IPS DF 6.9 (cell line): ENCODE data around the gene TOX3.

ENCODE experiments used
- DNase-seq: peaks from one replicate; pipeline ENCODE4 v3.0.0-alpha.2; 2013; ENCODE audit warnings: low read depth, low spot score
- H3K27ac ChIP-seq: one replicate; pipeline ENCODE4 v1.5.1; 2013; ENCODE audit warnings: low read length, control low read depth
- H3K27me3 ChIP-seq: 2 replicates; pipeline ENCODE4 v1.6.1; 2013; ENCODE audit warnings: mild to moderate bottlenecking, low read length; ENCODE audit not compliant: control insufficient read depth, insufficient read depth
- H3K36me3 ChIP-seq: 2 replicates; pipeline ENCODE4 v1.6.1; 2013; ENCODE audit warnings: low read length; ENCODE audit not compliant: control insufficient read depth, insufficient read depth
- H3K4me1 ChIP-seq: 2 replicates; pipeline ENCODE4 v1.6.1; 2013; ENCODE audit warnings: low read length; ENCODE audit not compliant: control insufficient read depth, insufficient read depth
- H3K4me3 ChIP-seq: 2 replicates; pipeline ENCODE4 v1.5.1; 2013; ENCODE audit warnings: mild to moderate bottlenecking, low read length
- H3K9me3 ChIP-seq: 2 replicates; pipeline ENCODE4 v1.6.1; 2013; ENCODE audit warnings: low read length, inconsistent platforms; ENCODE audit not compliant: control insufficient read depth, insufficient read depth
- WGBS: extraction: QIAGEN DNeasy Blood & Tissue Kit; methylation state at CpG from one replicate; pipeline ENCODE4 v1.1.7; 2013; ENCODE audit warnings: mixed read lengths, missing lambda C conversion rate; ENCODE audit not compliant: insufficient read length, insufficient coverage; 5-methylcytosine and 5-hydroxymethylcytosine counted together

TOX3 gene

DNA sequence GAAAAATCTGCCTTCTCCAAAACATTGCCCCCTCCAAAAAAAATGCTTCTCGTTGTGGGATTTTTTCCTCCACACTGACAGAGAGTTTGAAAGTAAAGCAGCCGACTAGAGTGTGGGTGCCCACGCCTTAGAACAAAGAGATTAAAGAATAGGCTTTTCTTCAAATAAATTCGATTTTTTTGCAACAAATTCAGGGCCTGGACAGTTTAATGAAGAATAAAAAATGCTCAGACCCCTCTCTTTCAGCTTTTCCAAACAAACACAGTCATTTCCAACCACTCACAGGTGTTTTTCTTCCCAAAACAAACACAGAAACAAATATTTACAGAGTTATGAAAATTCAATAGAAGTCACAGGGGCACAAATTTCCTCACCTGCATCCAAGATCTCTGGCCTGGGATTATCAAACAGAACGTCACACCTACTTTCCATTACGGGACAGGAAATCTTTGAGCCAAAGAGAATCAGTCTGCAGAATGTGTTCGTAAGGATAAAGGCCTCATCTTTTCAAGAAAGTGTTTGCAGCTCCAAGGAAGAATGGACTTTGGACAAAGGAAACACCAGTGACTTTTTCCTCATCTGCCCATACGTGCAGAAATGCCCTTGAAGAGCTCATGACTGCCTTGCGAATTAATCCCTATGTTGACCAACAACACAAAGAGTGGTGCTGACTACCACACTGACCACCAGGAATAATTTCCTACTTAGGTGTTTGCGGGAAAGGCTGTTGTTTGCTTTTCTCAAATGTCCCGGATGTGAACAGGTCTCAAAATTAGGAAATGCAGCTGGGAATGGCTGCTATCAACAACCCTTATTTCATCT lies 31.3 kb upstream of the TOX3 start:
- DNase-seq: no peak
- H3K4me1 ChIP-seq: no peaks in the 10 kb centered on the region
- H3K27ac ChIP-seq: no peak overlapping the region
- H3K4me3 ChIP-seq: no peak overlapping the region
- no peaks in the 10 kb centered on the region for H3K27me3 ChIP-seq
- no peaks in the 10 kb centered on the region for H3K9me3 ChIP-seq
- no CpG with 5 or more reads among the region's 11 CpGs for WGBS
- no peaks in the 10 kb centered on the region for H3K36me3 ChIP-seq

DNA sequence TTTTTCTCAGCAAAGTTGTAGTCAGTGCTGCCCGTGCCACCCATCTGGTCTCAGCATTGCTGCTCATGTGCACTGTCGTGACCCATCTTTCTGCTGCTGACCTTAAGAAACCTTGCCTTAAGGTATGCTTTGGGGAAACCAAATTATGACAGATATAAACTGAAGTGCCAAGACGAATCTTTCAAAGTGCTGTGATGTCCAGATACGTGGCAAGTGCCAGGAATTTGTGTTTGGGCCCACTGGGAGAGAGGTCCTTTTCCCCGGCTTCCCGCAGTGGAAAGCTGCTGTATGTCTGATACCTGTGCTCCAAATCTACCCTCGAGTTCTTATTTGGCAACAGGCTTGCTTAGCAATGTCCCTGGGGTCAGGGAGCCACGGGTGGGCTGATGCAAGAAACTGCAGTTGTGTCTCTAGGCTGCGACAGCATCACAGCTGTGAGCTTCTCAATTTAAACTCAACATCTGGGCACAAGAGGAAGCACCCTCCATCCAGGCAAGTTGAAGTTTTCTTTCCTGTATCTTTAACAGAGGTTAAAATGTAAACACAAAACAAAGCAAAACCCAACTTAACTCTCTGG lies 30.3 kb upstream of the TOX3 start:
- Histone ChIP-seq H3K9me3 (no peaks in the 10 kb centered on the region), H3K27ac (no peak overlapping the region), H3K36me3 (no peaks in the 10 kb centered on the region), H3K4me3 (no peak overlapping the region), H3K27me3 (no peaks in the 10 kb centered on the region), H3K4me1 (no peaks in the 10 kb centered on the region)
- no peak for DNase-seq
- no CpG with 5 or more reads among the region's 9 CpGs for WGBS

DNA sequence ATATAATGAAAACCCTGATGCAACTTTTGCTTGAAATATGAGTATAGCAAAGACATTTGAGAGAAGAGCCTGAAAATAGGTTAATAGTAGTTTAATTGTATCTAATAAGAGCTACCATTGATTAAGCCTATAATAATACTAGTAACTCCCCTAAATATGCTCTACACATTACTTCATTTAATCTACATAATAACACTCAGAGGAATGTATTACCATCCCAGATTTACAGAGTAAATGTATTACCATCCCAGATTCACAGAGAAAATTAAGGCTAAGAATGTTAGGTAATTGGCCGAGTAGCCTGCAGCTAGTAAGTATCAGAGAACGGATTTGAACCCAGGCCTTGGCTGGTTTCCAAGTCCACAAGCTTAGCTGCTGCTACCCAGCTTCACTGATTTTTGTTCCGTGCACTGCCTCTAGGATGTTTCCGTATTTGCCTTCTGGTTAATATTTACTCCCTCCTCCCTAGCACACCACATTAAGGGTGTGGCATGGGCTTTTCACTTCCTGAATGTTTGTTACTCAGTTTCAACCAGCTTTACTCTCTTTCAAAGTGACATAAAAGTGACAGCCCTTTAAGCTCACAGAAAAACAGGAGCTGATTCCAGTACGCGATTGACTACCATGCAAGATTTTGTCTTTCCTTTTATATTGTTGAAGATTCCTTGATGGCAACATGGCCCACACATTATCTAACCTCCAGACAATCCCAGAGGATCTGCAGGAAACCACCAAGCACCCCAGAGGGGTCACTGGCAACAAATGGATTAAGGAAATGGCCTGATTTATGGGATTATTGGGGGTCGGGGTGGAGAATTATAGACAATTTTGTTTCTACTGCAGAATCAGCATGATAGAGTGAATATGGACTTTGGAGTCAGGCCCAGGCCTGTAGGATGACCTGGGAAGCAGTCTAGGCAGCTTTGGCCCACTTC lies 26.7 kb upstream of the TOX3 start:
- H3K36me3 ChIP-seq: no peaks in the 10 kb centered on the region
- H3K4me1 ChIP-seq: no peaks in the 10 kb centered on the region
- no peaks in the 10 kb centered on the region for H3K9me3 ChIP-seq
- H3K27me3 ChIP-seq: no peaks in the 10 kb centered on the region
- WGBS: no CpG with 5 or more reads among the region's 7 CpGs
- no peak for DNase-seq
- H3K27ac ChIP-seq: no peak overlapping the region
- no peak overlapping the region for H3K4me3 ChIP-seq

DNA sequence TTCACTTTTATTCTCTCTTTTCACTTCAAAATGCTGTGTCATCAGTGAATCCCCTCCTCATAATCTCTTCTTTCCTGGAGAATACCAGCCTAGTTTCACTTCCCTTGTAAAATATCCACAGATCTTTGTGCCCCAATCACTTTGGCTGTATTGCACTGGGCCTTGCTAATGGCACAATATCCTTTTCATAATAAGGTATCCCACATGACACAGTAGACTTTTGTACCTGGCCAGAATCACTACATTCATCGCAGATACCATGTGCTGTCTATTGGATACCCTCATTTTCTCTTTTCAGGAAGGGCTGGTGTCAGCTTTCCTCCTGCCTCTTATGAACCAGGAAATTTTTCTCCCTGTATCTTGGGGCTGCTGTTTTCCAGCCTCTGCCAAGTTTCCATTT lies 25.7 kb upstream of the TOX3 start:
- Histone ChIP-seq H3K9me3 (no peaks in the 10 kb centered on the region), H3K27ac (no peak overlapping the region), H3K4me1 (no peaks in the 10 kb centered on the region), H3K27me3 (no peaks in the 10 kb centered on the region), H3K4me3 (no peak overlapping the region), H3K36me3 (no peaks in the 10 kb centered on the region)
- no peak for DNase-seq
- WGBS: no CpG with 5 or more reads among the region's 1 CpG

DNA sequence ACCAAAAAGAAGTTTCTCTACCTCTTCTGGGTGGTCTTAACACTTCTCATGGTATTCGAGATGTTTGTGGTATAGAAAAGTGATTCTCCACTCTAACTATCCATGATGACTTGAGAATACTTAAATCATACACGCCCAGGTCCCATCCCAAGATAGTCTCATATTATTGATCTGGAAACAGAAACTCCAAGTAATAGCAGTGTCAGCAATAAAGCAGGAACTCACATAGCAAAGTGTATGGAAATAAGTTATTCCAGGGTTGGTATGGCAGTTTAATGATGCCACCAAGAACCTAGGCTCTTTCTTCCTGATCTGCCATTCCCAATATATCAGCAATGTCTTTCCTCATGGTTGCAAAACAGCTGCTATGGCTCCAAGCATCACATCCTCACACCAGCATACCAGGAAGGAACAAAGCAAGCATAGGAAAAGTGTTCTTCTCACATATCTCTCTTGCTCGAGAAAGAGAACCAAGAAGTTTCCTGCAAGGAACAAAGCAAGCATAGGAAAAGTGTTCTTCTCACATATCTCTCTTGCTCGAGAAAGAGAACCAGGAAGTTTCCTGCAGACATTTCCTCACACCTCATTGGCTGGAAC lies 23.6 kb upstream of the TOX3 start:
- Histone ChIP-seq H3K9me3 (no peaks in the 10 kb centered on the region), H3K4me3 (no peak overlapping the region), H3K36me3 (no peaks in the 10 kb centered on the region), H3K4me1 (no peaks in the 10 kb centered on the region), H3K27me3 (no peaks in the 10 kb centered on the region), H3K27ac (no peak overlapping the region)
- no CpG with 5 or more reads among the region's 4 CpGs for WGBS
- no peak for DNase-seq

DNA sequence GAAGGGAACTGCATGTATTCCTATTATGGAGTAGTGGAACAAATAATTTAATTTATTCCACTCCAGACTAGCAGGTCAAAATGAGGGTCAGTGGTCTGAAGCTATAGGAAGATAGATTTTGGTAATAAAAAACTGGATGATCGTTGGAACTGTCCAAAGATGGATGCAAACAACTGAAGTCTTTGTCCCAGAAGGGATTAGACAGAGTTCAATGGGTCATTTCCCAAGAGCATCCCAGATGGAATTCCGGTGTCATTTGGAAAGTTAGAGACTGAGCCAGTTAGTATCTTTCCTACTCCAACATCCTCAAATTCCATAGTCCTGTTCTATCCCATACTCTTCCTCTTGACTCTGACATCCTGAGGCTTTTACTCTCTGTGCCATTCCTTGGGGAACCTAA lies 22.8 kb upstream of the TOX3 start:
- no peak overlapping the region for H3K27ac ChIP-seq
- no peak for DNase-seq
- WGBS: no CpG with 5 or more reads among the region's 2 CpGs
- no peaks in the 10 kb centered on the region for H3K36me3 ChIP-seq
- H3K4me1 ChIP-seq: peaks cover 1% of the 10 kb centered on the region; the same call in 1 of the 2 replicates
- H3K27me3 ChIP-seq: no peaks in the 10 kb centered on the region
- H3K9me3 ChIP-seq: no peaks in the 10 kb centered on the region
- no peak overlapping the region for H3K4me3 ChIP-seq

DNA sequence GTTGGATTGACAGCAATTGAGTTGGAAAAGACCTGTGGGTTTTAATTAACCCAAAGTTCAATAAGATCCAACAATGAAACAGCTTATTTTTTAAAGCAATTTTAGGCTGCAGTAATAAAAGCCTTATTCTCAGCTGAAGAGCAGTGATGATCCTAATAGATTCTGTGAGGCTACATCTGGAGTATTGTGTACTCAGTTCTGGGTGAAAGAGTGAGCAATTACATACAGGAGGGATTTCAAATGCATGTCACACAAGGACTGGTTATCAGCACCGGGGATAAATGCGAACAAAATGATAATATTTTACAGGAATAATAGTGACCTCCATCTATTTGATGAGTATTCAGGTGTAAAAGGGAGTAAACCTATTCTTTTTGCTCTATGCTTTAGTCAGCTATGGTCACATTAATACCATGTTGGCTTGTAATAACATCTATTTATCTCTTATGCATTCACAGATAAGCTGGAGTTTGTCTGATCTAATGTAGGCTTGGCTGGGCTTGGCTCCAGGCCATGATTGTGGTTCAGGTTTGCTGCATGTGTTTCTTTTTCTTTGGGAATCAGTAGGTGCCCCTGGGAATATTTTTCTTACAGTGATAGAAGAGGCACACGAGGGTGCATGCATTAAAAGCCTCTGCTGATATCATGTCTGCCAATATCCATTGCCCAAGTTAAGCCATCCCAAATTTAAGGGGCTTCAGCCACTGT lies 22.2 kb upstream of the TOX3 start:
- no peak overlapping the region for H3K4me3 ChIP-seq
- H3K9me3 ChIP-seq: no peaks in the 10 kb centered on the region
- no peak for DNase-seq
- WGBS: no CpG with 5 or more reads among the region's 3 CpGs
- no peaks in the 10 kb centered on the region for H3K36me3 ChIP-seq
- H3K27ac ChIP-seq: no peak overlapping the region
- H3K4me1 ChIP-seq: peaks cover 1% of the 10 kb centered on the region; the same call in 1 of the 2 replicates
- H3K27me3 ChIP-seq: no peaks in the 10 kb centered on the region

DNA sequence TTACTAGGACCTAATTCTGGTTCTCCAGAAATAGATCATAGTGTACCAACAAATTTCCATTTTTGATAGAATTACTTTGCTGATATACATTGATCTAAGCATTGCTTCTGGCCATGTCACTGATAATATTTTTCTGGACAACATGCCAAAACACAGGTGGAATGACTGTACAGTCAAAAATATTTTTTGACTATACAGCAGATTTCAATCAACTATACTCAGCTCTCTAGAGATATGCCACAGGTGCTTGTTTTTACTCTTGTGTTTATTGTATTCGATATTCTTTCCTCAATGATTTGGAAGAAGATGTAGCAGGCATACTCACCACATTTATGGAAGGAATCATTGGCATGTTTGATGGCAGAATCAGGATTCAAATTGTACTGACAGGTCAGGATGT lies 21.6 kb upstream of the TOX3 start:
- Histone ChIP-seq H3K4me3 (no peak overlapping the region), H3K9me3 (no peaks in the 10 kb centered on the region), H3K36me3 (no peaks in the 10 kb centered on the region), H3K27me3 (no peaks in the 10 kb centered on the region), H3K27ac (no peak overlapping the region), H3K4me1 (peaks cover 1% of the 10 kb centered on the region; the same call in 1 of the 2 replicates)
- WGBS: no CpG with 5 or more reads among the region's 1 CpG
- no peak for DNase-seq

DNA sequence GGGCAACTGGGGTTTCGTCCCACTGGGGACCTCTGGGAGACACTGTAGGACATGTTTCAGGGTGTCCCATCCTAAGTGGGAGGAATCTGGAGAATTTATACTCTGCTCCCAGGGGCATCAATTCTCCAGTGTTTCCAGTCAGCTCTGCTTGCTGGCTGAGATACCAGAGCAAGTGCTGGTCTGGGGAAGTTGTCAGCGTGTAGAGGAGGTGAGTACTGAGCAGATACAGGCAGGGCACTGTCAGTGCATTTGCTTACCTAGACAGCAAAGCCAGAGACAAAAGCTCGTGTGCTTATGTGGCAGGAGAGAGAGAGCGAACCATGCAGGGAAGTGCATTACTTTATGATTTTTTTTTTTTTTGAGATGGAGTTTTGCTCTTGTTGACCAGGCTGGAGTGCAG lies 20.2 kb upstream of the TOX3 start:
- no CpG with 5 or more reads among the region's 4 CpGs for WGBS
- H3K4me1 ChIP-seq: peaks cover 1% of the 10 kb centered on the region; the same call in 1 of the 2 replicates
- no peaks in the 10 kb centered on the region for H3K9me3 ChIP-seq
- no peak for DNase-seq
- H3K27ac ChIP-seq: no peak overlapping the region
- H3K4me3 ChIP-seq: no peak overlapping the region
- H3K36me3 ChIP-seq: no peaks in the 10 kb centered on the region
- H3K27me3 ChIP-seq: no peaks in the 10 kb centered on the region
